NCI-H1417 (cell line): ENCODE measurements around the gene COX6B2.
"Not testable (repeated sequence)": the region's sequence is repeated elsewhere in the genome, so short reads cannot be mapped to it uniquely, and the experiment has no call there.

Source experiments
- DNase-seq, 3 experiments: peaks; one replicate each; lab custom pipeline; 2025; lab: John Stamatoyannopoulos, UW

COX6B2 gene

GRCh38 chr19:55341595-55342531 lies 12.7 kb downstream of the COX6B2 start:
- DNase-seq, result no peak

- DNase-seq, result peak; percentile 87 to 93 (median 88)
Measured at GRCh38 chr19:55341171-55341588, 13.3 kb downstream of the COX6B2 start.

GRCh38 chr19:55340784-55341147 lies 13.8 kb downstream of the COX6B2 start:
- DNase-seq, result peak in 1 of 3 experiments; percentile 86

- peak in 2 of 3 experiments; percentile 63 to 64 for DNase-seq
Measured at GRCh38 chr19:55339889-55340783, 14.4 kb downstream of the COX6B2 start.

- DNase-seq, result peak; percentile 99 to 100 (median 100)
Measured at GRCh38 chr19:55339105-55339888, 15.2 kb downstream of the COX6B2 start, which contains the start of gene KMT5C. Gene KMT5C, plus strand, starts transcription at chr19:55339876. Its CDS starts 2,061 bp downstream, at chr19:55341937.

- no peak for DNase-seq
Measured at GRCh38 chr19:55336101-55336500, 18.4 kb downstream of the COX6B2 start.

GRCh38 chr19:55333870-55334269 lies 20.6 kb downstream of the COX6B2 start:
- DNase-seq, result no peak

GRCh38 chr19:55329791-55330190 lies 24.7 kb downstream of the COX6B2 start:
- not testable (repeated sequence) for DNase-seq

GRCh38 chr19:55328774-55329318 lies 25.7 kb downstream of the COX6B2 start:
- DNase-seq, result not testable (repeated sequence)

GRCh38 chr19:55325172-55325571 lies 29.3 kb downstream of the COX6B2 start, which contains the start of gene TMEM150B:
Gene TMEM150B, minus strand, starts transcription at chr19:55325341. Its CDS starts 4,305 bp downstream, at chr19:55321036.
- DNase-seq, result no peak

- DNase-seq, result no peak
Measured at GRCh38 chr19:55324662-55325061, 29.9 kb downstream of the COX6B2 start.

GRCh38 chr19:55322204-55322885 lies 32.2 kb downstream of the COX6B2 start:
- no peak for DNase-seq

GRCh38 chr19:55321466-55322137 lies 32.9 kb downstream of the COX6B2 start:
- no peak for DNase-seq

GRCh38 chr19:55320844-55321419 lies 33.6 kb downstream of the COX6B2 start:
- DNase-seq, result no peak

- peak in 1 of 3 experiments; percentile 33 for DNase-seq
Measured at GRCh38 chr19:55319785-55320184, 34.7 kb downstream of the COX6B2 start.

GRCh38 chr19:55316646-55317045 lies 37.9 kb downstream of the COX6B2 start:
- DNase-seq, result no peak

- DNase-seq, result no peak
Measured at GRCh38 chr19:55315956-55316525, 38.5 kb downstream of the COX6B2 start.

- no peak for DNase-seq
Measured at GRCh38 chr19:55314396-55314795, 40.1 kb downstream of the COX6B2 start.
